ENCODE data around the gene ZNF106.

ZNF106 gene
- 124 to 190 (median 159) reads per million in 9 experiments for total RNA-seq

DNA sequence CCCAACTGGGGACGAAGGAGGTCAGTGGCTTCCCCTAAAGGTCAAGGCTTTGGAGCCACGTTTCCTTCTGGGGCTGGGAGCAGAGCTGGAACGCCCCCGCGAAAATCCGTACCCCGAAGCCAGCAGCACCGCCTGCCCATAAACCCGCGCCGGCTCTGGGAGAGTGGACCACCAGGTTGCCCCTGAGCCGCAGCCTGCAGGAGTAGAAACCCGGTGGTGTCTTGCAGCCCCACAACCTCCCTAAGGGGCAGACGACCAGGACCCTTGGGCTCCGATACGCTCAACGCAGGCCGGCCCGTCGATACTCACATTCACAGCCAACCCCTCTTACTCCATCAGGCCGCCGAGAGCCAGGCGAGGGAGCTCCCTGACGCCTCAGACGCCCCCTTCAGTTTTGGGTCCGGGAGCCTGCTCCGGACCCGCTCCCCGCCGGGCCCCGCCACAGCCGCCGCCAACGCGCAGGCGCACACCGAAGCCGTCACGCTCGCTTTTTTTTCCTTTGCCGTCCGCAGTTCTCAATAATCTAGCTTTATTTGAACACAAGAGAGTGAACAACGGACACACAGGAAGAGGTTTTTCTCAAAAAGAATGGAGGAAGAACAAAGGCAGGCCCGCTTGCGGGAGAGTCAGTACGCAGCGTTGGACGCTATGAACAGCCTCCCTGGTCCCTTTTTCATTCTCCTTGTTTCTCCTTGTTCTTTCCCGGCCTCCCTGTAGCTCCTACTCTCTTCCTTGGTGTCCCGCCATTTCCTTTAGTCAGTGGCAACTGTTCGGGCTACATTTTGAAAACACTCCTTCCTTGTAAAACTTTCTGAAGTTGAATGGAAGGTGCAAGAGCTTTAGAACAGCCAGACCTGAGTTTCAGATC is at the start of gene ZNF106:
TSS of gene ZNF106 (minus strand) at position 471 of the 868 bp plus-strand sequence. CDS start 18,852 bp downstream, outside the sequence.
- peaks cover 20% of the 10 kb centered on the region for H3K36me3 Mint-ChIP-seq (ENCODE audit: insufficient read depth)
- no peaks in the 10 kb centered on the region for H3K27me3 Mint-ChIP-seq
- H3K27ac Mint-ChIP-seq, result peak within 1 kb of the TSS; percentile 99
- DNase-seq (peak; percentile 83), ATAC-seq (replicated peaks) (peak; percentile 58)
- H3K9me3 Mint-ChIP-seq, result no peaks in the 10 kb centered on the region
- peaks cover 32 to 49% of the 10 kb centered on the region in 2 donors for H3K4me1 Mint-ChIP-seq (ENCODE audit: low read depth in 2 of 2)
- peak within 1 kb of the TSS; percentile 96 to 98 for H3K4me3 Mint-ChIP-seq

- Mint-ChIP-seq H3K27ac (peak overlapping the region in 1 of 2 donors; percentile 12), H3K4me3 (no peak overlapping the region), H3K27me3 (no peaks in the 10 kb centered on the region), H3K36me3 (ENCODE audit: insufficient read depth) (peaks cover 8% of the 10 kb centered on the region), H3K4me1 (ENCODE audit: low read depth in 2 of 2) (no peaks in the 10 kb centered on the region), H3K9me3 (no peaks in the 10 kb centered on the region)
- no peak for ATAC-seq (replicated peaks)
- DNase-seq, result no peak
Measured at GRCh38 chr15:42533246-42533645, 42.3 kb upstream of the ZNF106 start.

- Mint-ChIP-seq H3K4me3 (no peak overlapping the region), H3K9me3 (no peaks in the 10 kb centered on the region), H3K27me3 (no peaks in the 10 kb centered on the region), H3K4me1 (ENCODE audit: low read depth in 2 of 2) (no peaks in the 10 kb centered on the region), H3K36me3 (ENCODE audit: insufficient read depth) (peaks cover 16% of the 10 kb centered on the region), H3K27ac (peak overlapping the region in 1 of 2 donors; percentile 52)
- ATAC-seq (replicated peaks) (no peak), DNase-seq (no peak)
Measured at GRCh38 chr15:42528970-42529369, 38.0 kb upstream of the ZNF106 start.

GRCh38 chr15:42523331-42523730 is 32.4 kb upstream of the ZNF106 start:
- ATAC-seq (replicated peaks) (no peak), DNase-seq (no peak)
- Mint-ChIP-seq H3K4me3 (no peak overlapping the region), H3K27ac (no peak overlapping the region), H3K36me3 (ENCODE audit: insufficient read depth) (peaks cover 49% of the 10 kb centered on the region), H3K27me3 (no peaks in the 10 kb centered on the region), H3K4me1 (ENCODE audit: low read depth in 2 of 2) (no peaks in the 10 kb centered on the region), H3K9me3 (no peaks in the 10 kb centered on the region)

DNA sequence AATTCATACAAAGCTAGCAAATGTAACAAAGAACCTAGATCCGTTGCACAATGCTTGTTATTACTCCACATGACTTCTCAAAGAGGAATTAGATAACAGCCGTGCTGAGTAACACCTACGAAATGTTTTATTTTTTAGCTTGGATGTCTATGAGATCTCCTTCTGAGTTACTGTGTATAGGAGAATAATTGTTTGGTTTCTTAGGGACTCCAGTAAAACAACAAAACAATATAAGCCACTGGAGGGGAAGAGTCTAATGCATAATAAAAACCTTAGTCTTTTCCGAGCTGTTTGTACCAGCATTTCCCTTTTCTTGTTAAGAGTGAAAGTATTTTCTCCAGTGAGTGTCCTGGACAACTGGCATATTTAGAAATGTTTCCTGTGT is 20.1 kb upstream of the ZNF106 start:
- Mint-ChIP-seq H3K4me1 (ENCODE audit: low read depth in 2 of 2) (peaks cover 0 to 3% of the 10 kb centered on the region in 2 donors), H3K9me3 (no peaks in the 10 kb centered on the region), H3K4me3 (no peak overlapping the region), H3K27me3 (no peaks in the 10 kb centered on the region), H3K36me3 (ENCODE audit: insufficient read depth) (peaks cover 40% of the 10 kb centered on the region), H3K27ac (no peak overlapping the region)
- DNase-seq (no peak), ATAC-seq (replicated peaks) (no peak)

DNA sequence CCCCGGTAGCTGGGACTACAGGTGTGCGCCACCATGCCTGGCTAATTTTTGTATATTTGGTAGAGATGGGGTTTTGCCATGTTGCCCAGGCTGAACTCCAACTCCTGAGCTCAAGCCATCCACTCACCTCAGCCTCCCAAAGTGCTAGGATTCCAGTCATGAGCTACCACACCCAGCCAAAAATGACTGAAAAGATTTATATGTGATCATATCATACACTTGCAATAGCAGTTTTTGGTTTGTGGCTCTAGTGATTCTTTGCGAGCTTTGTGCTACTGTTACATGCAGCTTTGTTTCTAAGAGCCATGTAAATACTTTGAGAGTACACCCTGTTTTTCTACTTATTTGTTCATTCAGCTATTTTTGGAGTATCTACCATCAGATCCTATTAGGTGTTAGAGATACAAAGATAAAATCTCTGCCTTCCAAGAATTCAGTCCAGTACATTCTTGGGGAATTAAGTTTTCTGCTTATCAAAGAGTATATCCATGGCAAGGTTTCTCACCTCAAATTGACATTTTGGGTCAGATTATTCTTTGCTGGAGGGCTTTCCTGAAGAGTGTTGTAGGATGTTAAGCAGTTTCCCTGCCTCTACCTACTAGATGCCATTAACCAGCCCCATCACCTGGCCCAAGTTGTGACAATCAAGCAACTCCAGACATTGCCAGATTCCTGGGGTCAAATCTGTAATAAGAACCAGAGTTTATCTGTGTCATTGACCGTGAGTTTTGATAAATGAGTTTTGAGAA is 19.5 kb upstream of the ZNF106 start:
- ATAC-seq (replicated peaks), result no peak
- Mint-ChIP-seq H3K27ac (peak overlapping the region in 1 of 2 donors; percentile 28), H3K4me1 (ENCODE audit: low read depth in 2 of 2) (peaks cover 0 to 3% of the 10 kb centered on the region in 2 donors), H3K27me3 (no peaks in the 10 kb centered on the region), H3K36me3 (ENCODE audit: insufficient read depth) (peaks cover 38% of the 10 kb centered on the region), H3K9me3 (no peaks in the 10 kb centered on the region), H3K4me3 (no peak overlapping the region)
- DNase-seq, result no peak

GRCh38 chr15:42508263-42508690 is 17.3 kb upstream of the ZNF106 start:
- Mint-ChIP-seq H3K27me3 (no peaks in the 10 kb centered on the region), H3K27ac (no peak overlapping the region), H3K4me3 (no peak overlapping the region), H3K4me1 (ENCODE audit: low read depth in 2 of 2) (peaks cover 0 to 3% of the 10 kb centered on the region in 2 donors), H3K36me3 (ENCODE audit: insufficient read depth) (peaks cover 26% of the 10 kb centered on the region), H3K9me3 (no peaks in the 10 kb centered on the region)
- no peak for DNase-seq
- no peak for ATAC-seq (replicated peaks)

DNA sequence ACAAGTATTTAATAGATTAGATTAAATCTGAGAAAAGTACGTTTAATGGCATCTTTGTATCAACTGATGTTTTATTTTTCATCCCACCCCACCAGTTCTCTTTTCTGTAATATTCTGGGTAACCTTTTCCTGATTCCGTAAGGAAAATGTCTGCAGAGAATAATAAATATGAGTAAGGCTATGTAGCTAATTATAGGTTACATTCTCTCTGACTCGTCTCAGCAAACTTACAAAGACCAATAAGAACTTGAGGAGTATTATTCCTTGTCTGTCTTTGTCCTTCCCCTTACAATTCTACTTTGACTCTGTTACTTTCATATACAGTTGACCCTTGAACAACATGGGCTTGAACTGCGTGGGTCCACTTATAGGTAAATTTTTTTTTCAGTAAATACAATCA is 16.6 kb upstream of the ZNF106 start:
- DNase-seq, result no peak
- Mint-ChIP-seq H3K4me1 (ENCODE audit: low read depth in 2 of 2) (peaks cover 0 to 3% of the 10 kb centered on the region in 2 donors), H3K9me3 (no peaks in the 10 kb centered on the region)

GRCh38 chr15:42504631-42505030 is 13.7 kb upstream of the ZNF106 start:
- Mint-ChIP-seq H3K4me1 (ENCODE audit: low read depth in 2 of 2) (peaks cover 0 to 2% of the 10 kb centered on the region in 2 donors), H3K4me3 (no peak overlapping the region), H3K27ac (no peak overlapping the region), H3K36me3 (ENCODE audit: insufficient read depth) (peaks cover 18% of the 10 kb centered on the region), H3K27me3 (no peaks in the 10 kb centered on the region), H3K9me3 (no peaks in the 10 kb centered on the region)
- ATAC-seq (replicated peaks), result no peak
- no peak for DNase-seq

More for the DNA sequence above, 16.6 kb upstream of the ZNF106 start:
- ATAC-seq (replicated peaks), result no peak
- Mint-ChIP-seq H3K27me3 (no peaks in the 10 kb centered on the region), H3K36me3 (ENCODE audit: insufficient read depth) (peaks cover 22% of the 10 kb centered on the region), H3K27ac (no peak overlapping the region), H3K4me3 (no peak overlapping the region)

DNA sequence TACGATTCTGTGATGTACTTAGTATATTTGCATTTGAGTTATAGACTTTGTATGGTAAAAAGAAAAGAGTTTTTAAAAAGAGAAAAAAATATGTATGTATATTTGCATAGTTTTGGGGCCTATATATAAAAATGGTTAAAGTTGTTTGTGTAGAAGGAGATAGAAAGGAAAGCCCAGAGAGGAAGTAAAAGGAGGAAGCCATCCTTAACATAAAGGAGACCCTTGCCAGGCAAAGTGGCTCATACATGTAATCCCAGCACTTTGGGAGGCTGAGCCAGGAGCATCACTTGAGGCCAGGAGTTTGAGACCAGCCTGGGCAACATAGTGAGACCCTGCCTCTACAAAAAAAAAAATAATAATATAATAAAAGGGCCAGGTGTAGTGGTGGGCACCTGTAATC is 12.9 kb upstream of the ZNF106 start:
- ATAC-seq (replicated peaks), result no peak
- Mint-ChIP-seq H3K36me3 (ENCODE audit: insufficient read depth) (peaks cover 18% of the 10 kb centered on the region), H3K27ac (no peak overlapping the region), H3K9me3 (no peaks in the 10 kb centered on the region), H3K4me3 (no peak overlapping the region), H3K4me1 (ENCODE audit: low read depth in 2 of 2) (peaks cover 4 to 6% of the 10 kb centered on the region in 2 donors), H3K27me3 (no peaks in the 10 kb centered on the region)
- no peak for DNase-seq

DNA sequence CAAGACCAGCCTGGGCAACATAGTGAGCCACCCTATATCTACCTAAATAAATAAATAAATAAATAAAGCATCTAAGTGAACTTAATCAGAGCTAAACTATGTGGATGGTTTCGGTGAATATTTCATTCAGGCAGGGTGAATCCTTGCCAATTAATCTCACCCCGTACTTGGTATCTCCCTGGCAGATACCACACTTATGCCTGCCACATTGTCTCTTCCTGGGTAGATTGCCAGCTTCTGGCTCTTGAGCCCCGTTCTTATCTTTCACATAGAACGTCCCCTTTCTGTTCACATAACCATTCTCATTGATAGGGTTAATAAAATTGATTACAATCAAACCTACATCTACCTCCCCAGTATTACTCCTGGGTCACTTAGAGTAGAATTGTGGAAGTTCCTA is 11.5 kb upstream of the ZNF106 start:
- Mint-ChIP-seq H3K27me3 (no peaks in the 10 kb centered on the region), H3K4me3 (no peak overlapping the region), H3K36me3 (ENCODE audit: insufficient read depth) (peaks cover 13% of the 10 kb centered on the region), H3K4me1 (ENCODE audit: low read depth in 2 of 2) (peaks cover 16 to 17% of the 10 kb centered on the region in 2 donors), H3K27ac (no peak overlapping the region), H3K9me3 (no peaks in the 10 kb centered on the region)
- ATAC-seq (replicated peaks) (no peak), DNase-seq (no peak)

- Mint-ChIP-seq H3K4me3 (no peak overlapping the region), H3K4me1 (ENCODE audit: low read depth in 2 of 2) (peaks cover 37 to 38% of the 10 kb centered on the region in 2 donors), H3K36me3 (ENCODE audit: insufficient read depth) (peaks cover 10% of the 10 kb centered on the region), H3K27ac (no peak overlapping the region), H3K27me3 (no peaks in the 10 kb centered on the region), H3K9me3 (no peaks in the 10 kb centered on the region)
- DNase-seq (no peak), ATAC-seq (replicated peaks) (no peak)
Measured at GRCh38 chr15:42499858-42500609, 9.1 kb upstream of the ZNF106 start.

All from effector memory CD8-positive, alpha-beta T cell (primary cell).